Testis (tissue), 3 donors: Measurements from ENCODE around the gene IER5L. TPM values are rescaled to one million over a fixed set of nuclear protein-coding genes. Genes with fewer than 3 reads are reported as not detected.

Experiments used
- DNase-seq: peaks from one replicate; pipeline ENCODE4 v3.0.0-alpha.2; 2019
- H3K27ac ChIP-seq, 2 donors: fragments of 200-600 bp; sonication (generic); one replicate each; pipeline ENCODE4 v1.5.1; 2019
- H3K27me3 ChIP-seq: fragments of 200-600 bp; sonication (generic); one replicate; pipeline ENCODE4 v1.5.1; 2019
- H3K36me3 ChIP-seq: fragments of 200-600 bp; sonication (generic); one replicate; pipeline ENCODE4 v1.5.1; 2017; ENCODE audit warnings: low read depth; ENCODE audit errors: missing control alignments
- H3K4me1 ChIP-seq: fragments of 200-600 bp; sonication (generic); one replicate; pipeline ENCODE4 v1.5.1; 2019
- H3K4me3 ChIP-seq, 2 donors: fragments of 200-600 bp; sonication (generic); one replicate each; pipeline ENCODE4 v1.5.1; 2017 to 2019
- H3K9me3 ChIP-seq: fragments of 200-600 bp; sonication (generic); one replicate; pipeline ENCODE4 v1.5.1; 2017
- POLR2A ChIP-seq: fragments of 450-650 bp; IDR thresholded peaks from one replicate; pipeline ENCODE4 v1.6.1; 2017; ENCODE audit warnings: antibody characterized with exemption, mild to moderate bottlenecking, moderate library complexity
- WGBS, 2 donors: methylation state at CpG; one replicate each; pipeline ENCODE4 v1.1.5; 2018; 5-methylcytosine and 5-hydroxymethylcytosine counted together
- intact Hi-C: fragments of 100-400 bp; cut with DNase I; formaldehyde crosslinking; loops from one replicate; pipeline ENCODE4 v1.15.1; 2023; ENCODE audit warnings: low total_unique reads
- polyA plus RNA-seq: library from polyadenylated mRNA; stranded (reverse); fragments of 350-450 nt; fragmentation: Illumina TruSeq; extraction: RNeasy Lipid Tissue Mini Kit (QIAGEN cat#74804); gene quantifications from one replicate; pipeline ENCODE4 v1.2.3, GENCODE V29; 2014; ENCODE audit warnings: low read depth, low replicate concordance; ENCODE audit not compliant: insufficient read depth
- total RNA-seq, 2 donors: library from RNA; depleted of rRNA; stranded (reverse); fragments of >200 nt; gene quantifications; one replicate each; pipeline ENCODE4 v1.2.3, GENCODE V29; 2016
- TF ChIP-seq, protein P1 (sequence below), 3 experiments: fragments of 450-650 bp in 2 of 3; fragments of 200-600 bp in 1 of 3; sonication (generic) in 1 of 3; IDR thresholded peaks; one replicate each; pipeline ENCODE4 v1.5.1; 2016 to 2019; ENCODE audit warnings: antibody characterized with exemption in 3 of 3, mild to moderate bottlenecking in 2 of 3, moderate library complexity in 1 of 3

Gene IER5L
- total and polyA plus RNA-seq, 3 donors from 2014 or later: 4.8 to 25.4 (median 12.6) TPM

DNA sequence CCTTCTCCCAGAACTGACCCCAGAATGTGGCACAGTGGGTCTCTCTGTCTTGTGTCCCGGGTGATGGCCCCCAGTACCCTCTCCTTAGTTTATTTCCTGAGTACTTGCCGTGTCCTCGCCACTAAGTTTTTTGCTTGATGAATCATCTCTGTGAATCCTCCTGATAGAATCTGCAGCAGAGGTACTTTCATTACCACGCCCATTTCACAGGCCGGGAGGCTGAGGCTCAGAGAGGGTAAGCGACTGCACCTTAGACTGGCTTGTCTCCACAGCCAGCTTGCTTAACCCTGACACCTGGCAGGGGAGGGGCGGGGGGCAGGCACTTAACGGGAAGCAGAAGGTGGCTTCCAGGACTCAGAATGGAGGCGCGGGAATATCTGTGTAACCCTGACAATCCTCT is 7.9 kb upstream of the IER5L start:
- TF ChIP-seq, protein P1, sequence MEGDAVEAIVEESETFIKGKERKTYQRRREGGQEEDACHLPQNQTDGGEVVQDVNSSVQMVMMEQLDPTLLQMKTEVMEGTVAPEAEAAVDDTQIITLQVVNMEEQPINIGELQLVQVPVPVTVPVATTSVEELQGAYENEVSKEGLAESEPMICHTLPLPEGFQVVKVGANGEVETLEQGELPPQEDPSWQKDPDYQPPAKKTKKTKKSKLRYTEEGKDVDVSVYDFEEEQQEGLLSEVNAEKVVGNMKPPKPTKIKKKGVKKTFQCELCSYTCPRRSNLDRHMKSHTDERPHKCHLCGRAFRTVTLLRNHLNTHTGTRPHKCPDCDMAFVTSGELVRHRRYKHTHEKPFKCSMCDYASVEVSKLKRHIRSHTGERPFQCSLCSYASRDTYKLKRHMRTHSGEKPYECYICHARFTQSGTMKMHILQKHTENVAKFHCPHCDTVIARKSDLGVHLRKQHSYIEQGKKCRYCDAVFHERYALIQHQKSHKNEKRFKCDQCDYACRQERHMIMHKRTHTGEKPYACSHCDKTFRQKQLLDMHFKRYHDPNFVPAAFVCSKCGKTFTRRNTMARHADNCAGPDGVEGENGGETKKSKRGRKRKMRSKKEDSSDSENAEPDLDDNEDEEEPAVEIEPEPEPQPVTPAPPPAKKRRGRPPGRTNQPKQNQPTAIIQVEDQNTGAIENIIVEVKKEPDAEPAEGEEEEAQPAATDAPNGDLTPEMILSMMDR (IDR thresholded peaks at IDR 0.05): no peak
- no peak for TF ChIP-seq POLR2A
- Histone ChIP-seq H3K27ac (no peak overlapping the region), H3K9me3 (no peaks in the 10 kb centered on the region), H3K4me1 (peaks cover 8% of the 10 kb centered on the region), H3K4me3 (no peak overlapping the region), H3K36me3 (no peaks in the 10 kb centered on the region), H3K27me3 (no peaks in the 10 kb centered on the region)
- DNase-seq: no peak
- intact Hi-C loops: no loop called here
- 75 to 86% methylated on average over 9 to 10 of the region's 10 CpGs for WGBS, 2 donors

DNA sequence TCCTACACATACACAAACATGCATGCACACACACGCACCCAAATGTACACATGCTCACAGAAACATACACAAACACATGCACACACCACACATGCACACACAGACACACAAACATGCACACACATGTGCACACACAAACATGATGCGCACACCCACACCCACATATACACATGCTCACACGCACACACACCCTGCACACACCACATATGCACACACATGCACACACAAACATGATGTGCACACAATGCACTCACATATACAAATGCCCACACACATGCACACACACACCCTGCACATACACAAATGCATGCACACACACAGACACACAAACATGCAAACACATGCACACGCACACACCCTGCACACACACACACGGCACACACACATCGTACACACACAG is 7.3 kb upstream of the IER5L start:
- Histone ChIP-seq H3K4me3 (no peak overlapping the region), H3K36me3 (no peaks in the 10 kb centered on the region), H3K27ac (no peak overlapping the region), H3K9me3 (no peaks in the 10 kb centered on the region), H3K4me1 (peaks cover 8% of the 10 kb centered on the region), H3K27me3 (no peaks in the 10 kb centered on the region)
- no peak for TF ChIP-seq POLR2A
- TF ChIP-seq, protein P1 (IDR thresholded peaks at IDR 0.05): no peak
- intact Hi-C loops: no loop called here
- no peak for DNase-seq
- WGBS, 2 donors: 91 to 94% methylated on average over 6 of the region's 6 CpGs

DNA sequence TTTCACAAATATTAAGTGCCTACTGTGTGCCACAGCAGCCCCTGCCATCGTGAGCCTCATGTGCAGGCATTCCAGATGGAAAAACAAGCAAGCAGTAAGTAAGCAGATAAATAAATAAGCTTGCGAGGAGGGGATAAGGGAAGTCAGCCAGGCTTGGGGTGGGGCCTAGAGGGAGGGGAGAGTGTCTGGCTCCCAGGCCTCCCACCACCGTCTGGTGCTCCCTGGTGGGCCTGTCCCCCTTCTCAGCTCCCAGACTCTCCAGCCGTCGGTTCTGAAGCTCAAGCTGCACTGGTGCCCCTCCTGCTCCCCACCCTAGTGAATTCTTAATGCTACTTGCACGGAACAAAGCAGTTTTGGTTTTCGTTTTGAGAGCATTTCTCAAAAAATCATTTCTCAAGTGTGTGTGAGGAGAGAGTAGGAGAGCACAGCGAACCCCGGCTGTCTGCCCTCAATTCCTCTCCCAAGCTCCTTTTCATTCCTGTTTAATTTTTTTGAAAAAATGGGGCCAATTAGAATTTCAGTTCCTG is 6.6 kb upstream of the IER5L start:
- peak overlapping the region in 1 of 2 donors; percentile 29 for H3K27ac ChIP-seq
- H3K4me1 ChIP-seq: peaks cover 8% of the 10 kb centered on the region
- no peaks in the 10 kb centered on the region for H3K9me3 ChIP-seq
- intact Hi-C loops: no loop called here
- TF ChIP-seq, protein P1 (IDR thresholded peaks at IDR 0.05): no peak
- no peak for TF ChIP-seq POLR2A
- DNase-seq: no peak
- H3K27me3 ChIP-seq: no peaks in the 10 kb centered on the region
- H3K4me3 ChIP-seq: no peak overlapping the region
- 31 to 53% methylated on average over 9 of the region's 9 CpGs for WGBS, 2 donors
- H3K36me3 ChIP-seq: no peaks in the 10 kb centered on the region

DNA sequence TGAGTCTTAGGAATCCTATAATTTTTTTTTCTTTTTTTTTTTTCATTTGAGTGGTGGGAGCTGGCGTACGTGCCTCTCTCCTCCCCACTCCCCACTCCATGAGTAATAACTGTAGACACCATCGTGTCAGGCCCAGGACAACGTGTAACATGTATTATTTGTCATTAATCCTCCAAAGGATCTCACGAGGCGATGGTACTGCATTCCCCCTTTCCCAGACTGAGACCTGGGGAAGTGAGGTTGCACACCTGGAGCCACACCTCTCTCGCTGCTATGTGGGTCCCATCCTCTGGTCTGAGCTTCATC is 6.1 kb upstream of the IER5L start:
- no peaks in the 10 kb centered on the region for H3K36me3 ChIP-seq
- no peaks in the 10 kb centered on the region for H3K27me3 ChIP-seq
- no peak for DNase-seq
- intact Hi-C loops: no loop called here
- no peaks in the 10 kb centered on the region for H3K9me3 ChIP-seq
- peaks cover 8% of the 10 kb centered on the region for H3K4me1 ChIP-seq
- 60 to 69% methylated on average over 7 of the region's 7 CpGs for WGBS, 2 donors
- TF ChIP-seq, protein P1 (IDR thresholded peaks at IDR 0.05): no peak
- TF ChIP-seq POLR2A: no peak
- H3K4me3 ChIP-seq: no peak overlapping the region
- H3K27ac ChIP-seq: peak overlapping the region in 1 of 2 donors; percentile 29

DNA sequence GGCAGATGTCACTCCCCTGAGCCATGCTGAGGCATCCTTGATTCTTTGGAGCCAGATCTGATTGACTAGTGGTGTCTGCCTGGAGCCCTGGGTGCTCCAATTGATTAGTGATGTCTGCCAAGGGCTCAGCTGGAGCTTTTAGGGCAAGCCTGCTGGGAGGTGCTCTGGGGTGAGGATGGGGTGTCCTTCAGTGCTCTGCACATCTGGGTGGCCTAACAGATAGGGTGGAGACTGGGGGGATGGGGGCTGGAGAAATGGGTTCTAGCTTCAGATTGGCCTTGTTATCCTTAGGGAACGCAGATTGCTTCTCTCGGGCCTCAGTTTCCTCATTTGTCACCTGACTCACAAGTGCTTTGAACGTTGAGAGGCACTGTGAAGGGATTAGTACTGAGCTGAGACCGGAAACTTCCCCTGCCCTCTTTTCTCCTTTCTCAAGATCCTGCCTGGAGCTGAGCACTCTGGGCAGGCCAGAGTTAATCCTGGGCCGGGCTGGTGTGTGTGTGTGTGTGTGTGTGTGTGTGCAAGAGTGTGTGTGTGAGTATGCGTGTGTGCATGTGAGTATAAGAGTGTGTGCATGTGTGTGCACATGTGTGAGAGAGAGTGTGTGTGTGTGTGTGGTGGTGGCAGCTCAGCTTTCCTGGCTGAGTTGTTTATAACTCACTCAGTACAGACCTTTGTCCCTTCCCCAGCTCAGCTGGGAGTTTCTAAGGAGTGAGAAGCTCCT is 5.6 kb upstream of the IER5L start:
- H3K4me1 ChIP-seq: peaks cover 8% of the 10 kb centered on the region
- no peak overlapping the region for H3K4me3 ChIP-seq
- H3K27ac ChIP-seq: no peak overlapping the region
- DNase-seq: no peak
- no peak for TF ChIP-seq POLR2A
- TF ChIP-seq, protein P1 (IDR thresholded peaks at IDR 0.05): no peak
- H3K27me3 ChIP-seq: no peaks in the 10 kb centered on the region
- H3K9me3 ChIP-seq: no peaks in the 10 kb centered on the region
- 50 to 68% methylated on average over 6 of the region's 6 CpGs for WGBS, 2 donors
- intact Hi-C loops: no loop called here
- no peaks in the 10 kb centered on the region for H3K36me3 ChIP-seq
